OCI-M1 (cell line): Measurements from ENCODE around the gene JMJD4.

ENCODE experiments used
- DNase-seq: peaks from one replicate; lab custom pipeline; 2025; lab: John Stamatoyannopoulos, UW

Gene JMJD4

GRCh38 chr1:227734856-227735538, at the start of gene JMJD4, which contains the start of gene SNAP47:
TSS of gene JMJD4 (minus strand) at chr1:227735302. CDS start at chr1:227735273, 29 bp downstream.
TSS of gene SNAP47 (plus strand) at chr1:227735435. CDS start at chr1:227747737, 12,302 bp downstream.
- peak; percentile 96 for DNase-seq

DNA sequence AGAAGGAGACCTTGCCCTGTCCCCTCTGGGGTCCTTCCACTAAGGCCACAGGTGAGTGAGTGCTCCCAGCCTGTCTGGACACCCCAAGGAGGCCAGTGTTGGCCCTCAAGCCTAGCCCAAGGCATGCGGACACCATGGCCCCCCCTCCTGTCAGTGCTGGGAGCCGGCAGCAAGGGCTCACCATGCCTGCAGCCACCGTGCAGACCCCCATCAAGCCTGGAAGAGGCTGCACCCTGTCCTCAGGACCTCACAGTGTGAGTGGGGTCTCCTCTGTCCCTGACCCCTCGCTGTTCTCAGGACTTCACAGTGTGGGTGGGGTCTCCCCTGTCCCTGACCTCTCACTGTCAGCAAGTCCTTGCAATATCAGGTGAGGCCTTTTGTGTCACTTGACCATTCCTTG, 47.1 kb upstream of the JMJD4 start:
- no peak for DNase-seq

- DNase-seq = no peak
Observed at GRCh38 chr1:227781314-227781930, 46.3 kb upstream of the JMJD4 start.

- no peak for DNase-seq
Observed at GRCh38 chr1:227780101-227781044, 45.3 kb upstream of the JMJD4 start.

DNA sequence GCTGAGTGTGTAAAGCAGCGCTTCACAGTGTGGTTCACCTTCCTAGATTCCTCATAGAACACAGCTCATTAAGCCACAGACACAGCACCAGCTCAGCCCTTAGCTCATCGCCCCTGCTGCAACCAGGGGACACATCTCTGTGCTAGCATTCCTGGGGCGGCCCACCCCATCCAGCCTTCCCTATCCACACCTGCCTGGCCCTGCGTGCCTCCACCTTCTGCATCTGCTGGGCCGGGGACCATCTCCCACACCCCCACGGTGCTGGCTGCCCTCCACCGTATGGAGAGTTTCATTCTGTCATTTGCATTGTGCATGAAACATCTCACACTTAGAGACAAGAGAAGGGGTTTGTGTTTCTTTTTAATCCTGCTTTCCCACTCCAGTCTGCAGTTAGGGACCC, 44.6 kb upstream of the JMJD4 start:
- no peak for DNase-seq

GRCh38 chr1:227779021-227779441, 43.9 kb upstream of the JMJD4 start:
- no peak for DNase-seq

DNA sequence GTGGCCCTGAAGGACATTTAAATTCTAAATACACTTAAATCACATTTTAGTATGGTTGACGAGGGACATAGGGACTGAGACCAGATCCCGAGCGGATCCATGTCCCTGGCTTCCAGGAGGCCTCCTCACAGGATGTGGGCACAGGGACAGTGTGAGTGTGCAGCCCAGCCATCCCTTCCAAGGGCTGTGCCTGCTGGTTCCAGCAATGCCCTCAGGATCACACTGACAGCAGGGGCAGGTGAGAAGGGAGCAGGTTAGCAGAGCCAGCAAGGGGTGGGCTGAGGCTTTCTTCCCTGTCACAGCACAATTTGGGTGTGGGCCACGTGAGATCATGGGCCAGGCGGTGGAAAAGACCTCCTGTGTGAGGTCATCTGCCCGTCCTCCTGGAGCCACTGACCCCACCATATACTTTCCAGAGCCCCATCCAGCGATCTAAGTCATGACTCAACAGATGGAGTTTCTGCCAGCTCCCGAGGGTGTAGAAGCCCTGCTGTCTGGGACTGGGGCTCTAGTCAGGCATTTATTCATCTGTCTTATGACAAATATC, 43.4 kb upstream of the JMJD4 start:
- no peak for DNase-seq

DNA sequence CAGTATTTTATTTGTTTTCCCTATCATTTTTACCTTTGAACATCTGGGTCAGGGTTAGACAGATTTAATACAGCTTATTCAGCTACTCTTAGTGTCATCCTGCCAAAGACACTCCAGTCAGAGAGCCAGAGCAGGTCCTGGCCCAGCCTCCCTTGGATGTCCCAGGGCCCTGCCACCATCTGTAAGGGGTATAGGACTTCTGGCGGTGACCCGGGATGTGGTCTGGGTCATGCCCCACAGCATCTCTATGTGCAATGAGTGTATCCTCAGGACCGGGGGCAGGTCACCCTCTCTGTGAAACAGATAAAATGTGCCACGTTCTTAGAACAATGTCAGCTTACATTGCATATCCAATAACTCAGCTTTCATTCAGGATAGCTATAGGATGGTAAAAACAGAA, 42.5 kb upstream of the JMJD4 start:
- no peak for DNase-seq

GRCh38 chr1:227777156-227777555, 42.1 kb upstream of the JMJD4 start:
- no peak for DNase-seq

GRCh38 chr1:227776331-227776771, 41.2 kb upstream of the JMJD4 start:
- no peak for DNase-seq

DNA sequence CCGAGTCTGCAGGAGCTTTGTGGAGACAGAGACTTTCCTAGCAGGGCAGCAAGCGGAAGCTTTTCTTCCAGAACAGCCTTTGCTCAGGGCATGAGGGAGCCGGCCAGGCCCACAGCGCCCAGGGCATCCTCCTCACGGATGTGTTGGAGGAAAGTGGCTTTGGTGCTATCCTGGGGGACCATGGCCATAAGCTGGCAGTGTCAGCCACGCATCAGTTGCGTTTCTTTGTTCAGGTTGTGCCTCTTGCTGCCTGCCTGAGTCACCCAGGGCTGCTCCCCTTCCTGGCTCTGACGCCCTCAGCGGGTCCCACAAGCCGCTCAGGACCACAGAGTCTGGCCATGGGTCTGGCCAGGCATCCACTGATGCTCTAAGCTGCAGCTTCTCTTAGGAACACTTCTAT, 40.7 kb upstream of the JMJD4 start:
- DNase-seq = no peak

DNA sequence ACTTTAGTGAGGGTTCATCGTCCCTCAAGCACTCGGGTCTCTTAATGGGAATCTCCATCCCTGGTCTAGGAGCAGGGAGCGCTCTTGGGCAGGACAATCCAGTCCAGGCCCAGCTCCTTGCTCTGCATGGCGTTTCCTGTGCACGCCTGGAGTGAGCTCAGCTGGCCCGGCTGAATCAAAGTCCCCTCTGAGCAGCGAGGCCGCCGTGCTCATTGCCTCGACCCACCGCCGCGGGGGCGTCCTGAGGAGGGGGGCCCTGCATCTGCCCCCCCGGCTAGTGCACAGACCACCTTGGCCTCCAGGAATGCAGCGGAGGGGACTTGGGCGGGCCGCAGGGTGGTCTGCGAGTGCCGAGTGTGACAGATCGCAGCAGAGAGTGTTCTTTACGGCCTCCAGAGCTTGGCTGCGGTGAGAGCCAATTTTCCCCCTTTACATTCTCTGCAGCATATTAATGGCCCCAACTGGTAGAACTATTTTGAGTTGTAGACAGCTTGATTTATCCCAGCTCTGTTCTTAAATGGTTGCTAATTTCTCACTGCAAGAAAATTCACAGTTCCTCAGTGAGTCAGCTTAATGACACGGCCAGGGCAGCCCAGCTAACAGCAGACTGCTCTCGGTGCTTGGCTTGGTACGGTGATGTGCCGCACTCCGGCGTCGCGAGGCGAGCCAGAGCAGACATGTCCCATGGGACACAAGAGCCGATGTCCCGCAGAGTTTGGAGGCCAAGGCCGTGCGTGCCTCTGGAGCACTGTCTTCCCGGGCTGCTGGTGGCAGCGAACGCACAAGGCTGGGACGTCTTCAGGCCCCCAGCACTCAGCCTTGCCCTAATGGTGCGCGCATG, 39.9 kb upstream of the JMJD4 start:
- DNase-seq = no peak

GRCh38 chr1:227774051-227774731, 39.1 kb upstream of the JMJD4 start:
- DNase-seq = no peak

DNA sequence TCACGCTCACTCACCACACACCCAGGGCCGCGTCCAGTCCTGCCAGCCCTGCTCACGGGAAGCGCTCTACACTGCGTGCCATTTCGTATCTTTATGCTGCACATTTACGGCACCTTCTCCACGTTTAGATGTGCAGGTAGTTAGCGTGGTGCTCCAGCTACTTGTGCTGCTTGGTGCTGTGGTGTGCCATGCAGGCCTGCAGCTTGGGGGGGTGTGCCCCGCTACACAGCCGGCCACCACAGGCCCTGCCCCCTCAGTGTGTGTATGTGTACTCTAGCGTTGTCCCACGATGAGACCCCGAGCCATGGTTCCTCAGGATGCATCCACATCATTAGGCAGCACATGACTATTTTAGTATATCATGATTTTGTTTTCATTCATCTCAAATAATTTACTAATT, 38.5 kb upstream of the JMJD4 start:
- DNase-seq = no peak

- no peak for DNase-seq
Observed at GRCh38 chr1:227771771-227772170, 36.7 kb upstream of the JMJD4 start.

GRCh38 chr1:227771326-227771725, 36.2 kb upstream of the JMJD4 start:
- no peak for DNase-seq

GRCh38 chr1:227770812-227771211, 35.7 kb upstream of the JMJD4 start:
- no peak for DNase-seq

- no peak for DNase-seq
Observed at GRCh38 chr1:227769936-227770494, 34.9 kb upstream of the JMJD4 start.

DNA sequence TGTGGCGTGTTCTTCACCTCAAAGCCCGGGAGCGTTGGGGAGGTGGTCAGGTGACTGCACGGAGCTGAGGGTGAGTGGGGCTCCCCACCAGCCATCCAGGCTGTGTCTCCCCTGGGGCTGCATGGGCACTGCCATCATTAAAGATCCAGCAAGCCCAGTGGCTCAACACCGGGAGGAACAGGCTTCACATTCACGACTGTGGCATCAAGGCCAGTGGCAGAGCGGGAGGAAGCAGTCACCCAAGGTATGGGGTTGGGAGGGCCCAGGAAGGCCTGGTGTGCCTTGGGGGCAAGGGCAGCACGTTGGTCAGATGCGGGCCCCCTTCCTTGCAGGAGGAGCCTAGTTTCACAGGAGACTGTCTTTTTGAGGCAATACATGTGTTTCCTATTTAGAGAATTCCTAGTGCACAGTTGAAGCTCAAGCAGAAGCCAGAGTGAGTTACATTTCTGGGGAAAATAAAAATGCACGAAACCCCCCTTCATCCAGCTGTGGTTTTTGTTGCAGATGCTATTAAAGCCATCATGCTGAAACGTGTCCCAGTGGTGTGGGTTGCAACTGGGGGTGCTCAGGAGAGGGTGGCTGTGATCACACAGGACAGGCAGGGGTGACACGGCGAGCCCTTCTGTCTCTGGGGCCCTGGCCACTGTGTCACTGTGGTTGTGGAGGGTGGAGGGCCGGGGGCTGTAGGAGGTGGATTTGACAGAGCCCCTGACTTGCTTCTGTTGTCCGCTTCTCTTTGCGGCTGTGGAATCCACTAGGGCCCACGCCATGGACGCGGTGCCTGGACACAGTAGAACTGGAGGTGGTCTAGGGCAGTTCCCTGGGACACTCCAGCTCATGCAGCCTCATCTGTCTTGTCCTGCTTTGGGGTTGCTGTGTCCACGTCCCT, 34.2 kb upstream of the JMJD4 start:
- DNase-seq = no peak
